Measurements from ENCODE around the gene SPARC.

GRCh38 chr5:151614565-151614964, 72.2 kb downstream of the SPARC start:
- TF ChIP-seq CTCF (IDR thresholded peaks at IDR 0.05; ENCODE audit: poor library complexity) (no peak), EZH2phosphoT487 (IDR thresholded peaks at IDR 0.05; ENCODE audit: low read depth, severe bottlenecking, unreplicated experiment) (no peak), EZH2 (IDR thresholded peaks at IDR 0.05; ENCODE audit: borderline replicate concordance) (no peak)

Measured in hepatocyte (in vitro differentiated cells).